PFSK-1 (cell line): Measurements from ENCODE around the gene ITGB8.

Source experiments
- POLR2AphosphoS5 ChIP-seq: IDR thresholded peaks from 2 replicates; pipeline ENCODE4 v1.6.1; 2012; ENCODE audit warnings: low read depth, mild to moderate bottlenecking, control low read depth, low read length, moderate library complexity
- REST ChIP-seq, 2 experiments: IDR thresholded peaks; 2 replicates each; pipeline versions ENCODE4 v1.6.1 to v1.8.0; 2011 to 2012; ENCODE audit warnings: low read depth in 2 of 2, low read length in 2 of 2, control low read depth in 1 of 2, inconsistent platforms in 1 of 2, mild to moderate bottlenecking in 1 of 2, moderate library complexity in 1 of 2; ENCODE audit not compliant: insufficient read depth in 1 of 2
- SIN3A ChIP-seq: IDR thresholded peaks from 2 replicates; pipeline ENCODE4 v1.6.1; 2012; ENCODE audit warnings: mild to moderate bottlenecking, low read length, moderate library complexity, borderline replicate concordance; ENCODE audit not compliant: insufficient read depth

- TF ChIP-seq SIN3A (no peak), POLR2AphosphoS5 (no peak), REST (IDR thresholded peaks at IDR 0.05; ENCODE audit: insufficient read depth in 1 of 2, low read depth in 2 of 2, low read length in 2 of 2) (no peak)
Measured at GRCh38 chr7:20290505-20291111, 40.1 kb upstream of the ITGB8 start.
